MCF 10A (cell line): ENCODE measurements around the gene IFI27L2. TPM values are rescaled to one million over a fixed set of nuclear protein-coding genes. Genes with fewer than 3 reads are reported as not detected.
A peak's percentile ranks its signal among the peaks of the same experiment; 100 is the strongest.

ENCODE experiments used
- BruUV-seq: library from RNA; stranded (reverse); fragments of 400-500 nt; replicated peaks from 2 replicates; lab custom pipeline; 2021; lab: Mats Ljungman, UMichigan
- CTCF ChIA-PET: fragments of 300-600 bp; sonication (Branson Sonifier 250); formaldehyde crosslinking; extraction: SDS; loops from one replicate; lab custom pipeline; 2021; ENCODE audit warnings: antibody characterized with exemption, inconsistent platforms; lab: Yijun Ruan, JAX
- POLR2A ChIA-PET: fragments of 300-600, 350-650 bp; sonication (Branson Sonifier 250); formaldehyde crosslinking; extraction: SDS; loops from one replicate; lab custom pipeline; 2020; ENCODE audit warnings: antibody characterized with exemption, inconsistent platforms; lab: Yijun Ruan, JAX
- DNase-seq: peaks from one replicate; pipeline ENCODE4 v3.0.0-alpha.2; 2018; ENCODE audit not compliant: unreplicated experiment
- H3K27ac Mint-ChIP-seq: one replicate; pipeline ENCODE4 v1.8.0; 2022; ENCODE audit warnings: mild to moderate bottlenecking, low read depth, mixed read lengths; ENCODE audit not compliant: unreplicated experiment
- H3K27me3 Mint-ChIP-seq: one replicate; pipeline ENCODE4 v1.8.0; 2022; ENCODE audit warnings: mixed read lengths; ENCODE audit not compliant: insufficient read depth, unreplicated experiment
- H3K36me3 Mint-ChIP-seq: one replicate; pipeline ENCODE4 v1.8.0; 2022; ENCODE audit warnings: mild to moderate bottlenecking, moderate library complexity, mixed read lengths; ENCODE audit not compliant: insufficient read depth, unreplicated experiment
- H3K4me1 Mint-ChIP-seq: one replicate; pipeline ENCODE4 v1.8.0; 2022; ENCODE audit warnings: mixed read lengths; ENCODE audit not compliant: insufficient read depth, unreplicated experiment
- H3K4me3 Mint-ChIP-seq: one replicate; pipeline ENCODE4 v1.8.0; 2022; ENCODE audit warnings: mild to moderate bottlenecking, moderate library complexity, mixed read lengths; ENCODE audit not compliant: unreplicated experiment
- H3K9me3 Mint-ChIP-seq: one replicate; pipeline ENCODE4 v1.8.0; 2022; ENCODE audit warnings: mixed read lengths; ENCODE audit not compliant: unreplicated experiment
- CTCF ChIP-seq: fragments of 200-600 bp; IDR thresholded peaks from one replicate; pipeline ENCODE4 v1.8.0; 2022; ENCODE audit warnings: antibody characterized with exemption, mild to moderate bottlenecking; ENCODE audit not compliant: unreplicated experiment
- intact Hi-C: fragments of 100-400 bp; cut with micrococcal nuclease; formaldehyde crosslinking; loops from 2 replicates; pipeline ENCODE4 v1.14.1; 2022
- total RNA-seq: library from RNA; stranded (reverse); gene quantifications from 2 replicates; pipeline ENCODE4 v1.2.3, GENCODE V29; 2022

Gene IFI27L2
- total RNA-seq, 1 experiment from 2014 or later = 44.3 TPM

GRCh38 chr14:94113073-94113472, 16.3 kb downstream of the IFI27L2 start:
- H3K4me1 Mint-ChIP-seq = peaks cover 33% of the 10 kb centered on the region
- TF ChIP-seq CTCF = no peak
- no peaks in the 10 kb centered on the region for H3K27me3 Mint-ChIP-seq
- H3K27ac Mint-ChIP-seq = peak overlapping the region; percentile 26
- ChIA-PET CTCF (interaction anchor here (1.1 to 1.9 kb wide), 2 partner anchors 19 to 75 kb away, joined by 3 to 4 read pairs; no protein-coding TSS in a partner anchor), POLR2A (no interaction called here)
- intact Hi-C loops = no loop called here
- no TSS peak for BruUV-seq
- no peaks in the 10 kb centered on the region for H3K9me3 Mint-ChIP-seq
- DNase-seq = no peak
- no peak overlapping the region for H3K4me3 Mint-ChIP-seq
- no peaks in the 10 kb centered on the region for H3K36me3 Mint-ChIP-seq

GRCh38 chr14:94112513-94113063, 16.8 kb downstream of the IFI27L2 start:
- intact Hi-C loops = no loop called here
- H3K27me3 Mint-ChIP-seq = no peaks in the 10 kb centered on the region
- no peaks in the 10 kb centered on the region for H3K9me3 Mint-ChIP-seq
- no TSS peak for BruUV-seq
- peaks cover 33% of the 10 kb centered on the region for H3K4me1 Mint-ChIP-seq
- ChIA-PET POLR2A (no interaction called here), CTCF (interaction anchor here (1.1 to 1.9 kb wide), 2 partner anchors 20 to 74 kb away, joined by 3 to 4 read pairs; no protein-coding TSS in a partner anchor)
- no peak for DNase-seq
- H3K36me3 Mint-ChIP-seq = no peaks in the 10 kb centered on the region
- no peak for TF ChIP-seq CTCF
- no peak overlapping the region for H3K4me3 Mint-ChIP-seq
- H3K27ac Mint-ChIP-seq = peak overlapping the region; percentile 26

- Mint-ChIP-seq H3K4me3 (no peak overlapping the region), H3K36me3 (no peaks in the 10 kb centered on the region)
- TF ChIP-seq CTCF = no peak
These were observed 17.9 kb downstream of the IFI27L2 start for GRCh38 chr14:94111276-94112095.

More at GRCh38 chr14:94111276-94112095, 17.9 kb downstream of the IFI27L2 start:
- intact Hi-C loops = no loop called here
- H3K4me1 Mint-ChIP-seq = peaks cover 33% of the 10 kb centered on the region
- no peak for DNase-seq
- BruUV-seq = no TSS peak
- no peaks in the 10 kb centered on the region for H3K27me3 Mint-ChIP-seq
- no peaks in the 10 kb centered on the region for H3K9me3 Mint-ChIP-seq
- CTCF ChIA-PET = interaction anchor here (0.7 to 1.9 kb wide), 3 partner anchors 21 to 1006 kb away, joined by 3 to 4 read pairs (median 3); no protein-coding TSS in a partner anchor
- H3K27ac Mint-ChIP-seq = no peak overlapping the region
- POLR2A ChIA-PET = interaction anchor here (1.0 to 1.3 kb wide), 2 partner anchors 18 to 31 kb away, joined by 3 read pairs; partner anchors contain the start of gene IFI27L2
